K562 (cell line): Measurements from ENCODE around the gene CALML3. TPM values are rescaled to one million over a fixed set of nuclear protein-coding genes. Genes with fewer than 3 reads are reported as not detected.

ENCODE experiments used
- ATAC-seq: fragments of 200-7000 bp; cut with Tn5 transposase; 3 replicates; pipeline ENCODE4 v1.9.1; 2020; ENCODE audit warnings: moderate library complexity
- BruUV-seq: library from RNA; stranded (reverse); fragments of 400-500 nt; replicated peaks from 2 replicates; lab custom pipeline; 2021; lab: Mats Ljungman, UMichigan
- CTCF ChIA-PET: fragments of 300-600 bp; formaldehyde crosslinking; extraction: SDS; loops from one replicate; lab custom pipeline; 2021; ENCODE audit warnings: low intra/inter-chr PET ratio; lab: Yijun Ruan, JAX
- POLR2A ChIA-PET: fragments of 300-600, 350-650 bp; sonication (Branson Sonifier 250); formaldehyde crosslinking; extraction: SDS; loops from one replicate; lab custom pipeline; 2021; ENCODE audit warnings: antibody characterized with exemption, inconsistent platforms; lab: Yijun Ruan, JAX
- DNase-seq, 4 experiments: peaks; one replicate each; pipeline versions ENCODE4 v3.0.0 to v3.0.0-alpha.2; 2011 to 2018; ENCODE audit warnings: low spot score in 3 of 4, mixed read lengths in 3 of 4; ENCODE audit errors: extremely low read depth in 1 of 4
- FAIRE-seq: peaks from 2 replicates; lab custom pipeline; 2011; peaks lifted over from hg19 to GRCh38; lab: Jason Lieb, UNC
- H2AFZ ChIP-seq: 2 replicates; pipeline ENCODE4 v1.6.0; 2011; ENCODE audit warnings: low read depth, low read length, control low read depth, inconsistent platforms
- H3K27ac ChIP-seq: fragments of 200-600 bp; 3 replicates; pipeline ENCODE4 v1.8.0; 2011; ENCODE audit warnings: low read depth, mild to moderate bottlenecking, control low read depth, inconsistent platforms, low read length, moderate library complexity, mixed read lengths; ENCODE audit errors: extremely low read depth
- H3K27me3 ChIP-seq, 2 experiments: fragments of 300-600 bp in 1 of 2; 2 replicates in 1 of 2; 3 replicates in 1 of 2; pipeline versions ENCODE4 v1.6.0 to v1.8.0; 2011; ENCODE audit warnings: inconsistent platforms in 2 of 2, low read length in 2 of 2, mild to moderate bottlenecking in 1 of 2, mixed read lengths in 1 of 2, moderate library complexity in 1 of 2; ENCODE audit not compliant: control insufficient read depth in 2 of 2, insufficient read depth in 2 of 2
- H3K36me3 ChIP-seq: fragments of 300-600 bp; 3 replicates; pipeline ENCODE4 v1.8.0; 2011; ENCODE audit warnings: mild to moderate bottlenecking, low read length, inconsistent platforms; ENCODE audit not compliant: control insufficient read depth, insufficient read depth
- H3K4me1 ChIP-seq, 2 experiments: fragments of 200-600 bp in 1 of 2; replicated peaks in 1 of 2; 2 replicates in 1 of 2; 3 replicates in 1 of 2; pipeline versions ENCODE4 v1.5.1 to v1.8.0; 2011; ENCODE audit warnings: inconsistent platforms in 2 of 2, low read length in 2 of 2, mild to moderate bottlenecking in 1 of 2, mixed read lengths in 1 of 2, moderate library complexity in 1 of 2; ENCODE audit not compliant: control insufficient read depth in 2 of 2, insufficient read depth in 2 of 2
- H3K4me2 ChIP-seq: 2 replicates; pipeline ENCODE4 v1.6.1; 2011; ENCODE audit warnings: low read length, control low read depth, inconsistent platforms, mixed read lengths; ENCODE audit not compliant: insufficient read depth
- H3K4me3 ChIP-seq: fragments of 200-600 bp; sonication (generic), shearing (Covaris generic); 2 replicates; pipeline ENCODE4 v1.5.1; 2016; ENCODE audit warnings: control low read depth, inconsistent platforms
- H3K79me2 ChIP-seq: fragments of 200-600 bp; 3 replicates; pipeline ENCODE4 v1.8.0; 2011; ENCODE audit warnings: low read length, inconsistent platforms; ENCODE audit not compliant: control insufficient read depth, insufficient read depth
- H3K9ac ChIP-seq, 2 experiments: 2 replicates each; pipeline versions ENCODE4 v1.6.0 to v1.6.1; 2011; ENCODE audit warnings: low read depth in 2 of 2, low read length in 2 of 2, control low read depth in 1 of 2, inconsistent platforms in 1 of 2, mild to moderate bottlenecking in 1 of 2, mixed read lengths in 1 of 2; ENCODE audit not compliant: insufficient read depth in 1 of 2
- H3K9me1 ChIP-seq: one replicate; pipeline ENCODE4 v1.6.0; 2011; ENCODE audit warnings: inconsistent platforms, mild to moderate bottlenecking, low read length, moderate library complexity; ENCODE audit not compliant: control insufficient read depth, insufficient read depth
- H3K9me3 ChIP-seq: replicated peaks from 2 replicates; pipeline ENCODE4 v1.5.1; 2011; ENCODE audit warnings: low read depth, low read length, inconsistent platforms; ENCODE audit not compliant: control insufficient read depth, insufficient read depth
- H4K20me1 ChIP-seq: replicated peaks from 2 replicates; pipeline ENCODE4 v1.6.1; 2011; ENCODE audit warnings: low read length, inconsistent platforms, mixed read lengths; ENCODE audit not compliant: control insufficient read depth, insufficient read depth
- CBFB ChIP-seq: sonication (generic); formaldehyde crosslinking; IDR thresholded peaks from 2 replicates; pipeline ENCODE4 v1.4.0; 2020; ENCODE audit warnings: mild to moderate bottlenecking, missing genetic modification reagents
- CSDE1 ChIP-seq, 2 experiments: fragments of 450-650 bp; IDR thresholded peaks; 2 replicates each; pipeline ENCODE4 v1.6.1; 2016; ENCODE audit warnings: mild to moderate bottlenecking in 1 of 2
- EP300 ChIP-seq: IDR thresholded peaks from 2 replicates; pipeline ENCODE4 v1.6.1; 2012; ENCODE audit warnings: low read length, improper control_type of control experiment
- KAT7 ChIP-seq: sonication (generic); formaldehyde crosslinking; IDR thresholded peaks from 2 replicates; pipeline ENCODE4 v1.8.0; 2022; ENCODE audit warnings: missing genetic modification reagents, mild to moderate bottlenecking, borderline replicate concordance
- LCOR ChIP-seq: sonication (generic); formaldehyde crosslinking; IDR thresholded peaks from 2 replicates; pipeline ENCODE4 v1.8.0; 2022; ENCODE audit warnings: mild to moderate bottlenecking, missing genetic modification reagents
- MCM5 ChIP-seq: fragments of 450-650 bp; IDR thresholded peaks from 2 replicates; pipeline ENCODE4 v1.6.1; 2016; ENCODE audit warnings: low read depth
- MITF ChIP-seq: IDR thresholded peaks from 2 replicates; pipeline ENCODE4 v1.6.1; 2014; ENCODE audit warnings: antibody characterized with exemption
- MTA2 ChIP-seq: fragments of 450-650 bp; IDR thresholded peaks from 2 replicates; pipeline ENCODE4 v1.6.1; 2016; ENCODE audit warnings: low read depth
- POLR2AphosphoS2 ChIP-seq: IDR thresholded peaks from 2 replicates; pipeline ENCODE4 v1.6.1; 2012; ENCODE audit warnings: low read length, improper control_type of control experiment
- POLR2G ChIP-seq: fragments of 200-400 bp; formaldehyde crosslinking; IDR thresholded peaks from 2 replicates; pipeline ENCODE4 v1.6.1; 2017; ENCODE audit warnings: low read depth, mild to moderate bottlenecking, antibody characterized with exemption, low read length, moderate library complexity
- RBBP5 ChIP-seq: fragments of 200-600 bp; sonication (generic); IDR thresholded peaks from 2 replicates; pipeline ENCODE4 v1.6.1; 2012; ENCODE audit warnings: borderline replicate concordance, mild to moderate bottlenecking, low read length, control low read depth, inconsistent platforms; ENCODE audit not compliant: insufficient read depth, poor library complexity, severe bottlenecking
- RUNX1 ChIP-seq: sonication (generic); IDR thresholded peaks from 2 replicates; pipeline ENCODE4 v1.6.1; 2016; ENCODE audit warnings: antibody characterized with exemption, low read depth
- TSC22D4 ChIP-seq: fragments of 450-650 bp; IDR thresholded peaks from 2 replicates; pipeline ENCODE4 v1.6.1; 2016; ENCODE audit warnings: missing genetic modification characterization, missing biosample characterization, control low read depth
- TSHZ1 ChIP-seq: fragments of 250-450 bp; sonication (Bioruptor Pico); IDR thresholded peaks from 2 replicates; pipeline ENCODE4 v1.4.0; 2020; ENCODE audit warnings: mild to moderate bottlenecking, moderate library complexity
- ZBTB9 ChIP-seq: fragments of 450-650 bp; formaldehyde crosslinking; IDR thresholded peaks from 2 replicates; pipeline ENCODE4 v1.4.0; 2020; ENCODE audit warnings: mild to moderate bottlenecking, moderate library complexity
- ZNF175 ChIP-seq: fragments of 200-800 bp; sonication (Bioruptor generic); IDR thresholded peaks from 2 replicates; pipeline ENCODE4 v1.6.1; 2016; ENCODE audit warnings: low read depth, mild to moderate bottlenecking, missing genetic modification characterization, missing compliant biosample characterization
- ZNF311 ChIP-seq: fragments of 250-450 bp; sonication (Bioruptor Pico); IDR thresholded peaks from 2 replicates; pipeline ENCODE4 v1.4.0; 2020; ENCODE audit warnings: mild to moderate bottlenecking, moderate library complexity
- WGBS: fragments of 100-300 bp; shearing (Covaris generic); methylation state at CpG from one replicate; pipeline ENCODE4 v1.1.6; 2016; ENCODE audit warnings: low coverage, mixed read lengths; ENCODE audit not compliant: insufficient coverage; ENCODE audit errors: missing lambda C conversion rate; 5-methylcytosine and 5-hydroxymethylcytosine counted together
- in situ Hi-C: fragments of 300-500 bp; cut with MboI; formaldehyde crosslinking; loops from 4 replicates; pipeline ENCODE4 v1.15.0; 2018; ENCODE audit warnings: inconsistent platforms, mixed read lengths
- intact Hi-C: fragments of 100-400 bp; cut with micrococcal nuclease; formaldehyde crosslinking; loops from 2 replicates; pipeline ENCODE4 v1.14.2; 2022
- polyA plus RNA-seq, 8 experiments: library from polyadenylated mRNA; depleted of rRNA in 4 of 8; stranded (reverse) in 5 of 8; unstranded in 3 of 8; fragments of >200 nt; fragmentation: Nextera tagmentation in 2 of 8; fragmentation: Illumina TruSeq in 1 of 8; extraction: Ambion mirVana in 2 of 8; extraction: Trizol in 1 of 8; gene quantifications; 2 replicates each; pipeline versions ENCODE4 v1.2.1 to v1.2.3, GENCODE V29; 2011 to 2014; ENCODE audit warnings: inconsistent platforms in 1 of 8, missing spikeins in 1 of 8
- total RNA-seq, 7 experiments: library from RNA; depleted of rRNA in 6 of 7; stranded (reverse); fragments of >200 nt in 6 of 7; fragmentation: Illumina TruSeq in 2 of 7; extraction: Trizol in 2 of 7; gene quantifications; 2 replicates each; pipeline versions ENCODE4 v1.2.1 to v1.2.3, GENCODE V29; 2011 to 2021; ENCODE audit warnings: low replicate concordance in 1 of 7

Gene CALML3
- total and polyA plus RNA-seq, 9 of the 15 experiments (the other 6 are each of a cell fraction or from before 2014, with no cell fraction given), result not detected

GRCh38 chr10:5534051-5534821, 9.5 kb downstream of the CALML3 start:
- Histone ChIP-seq H3K4me2 (no peak overlapping the region), H3K9me3 (no peaks in the 10 kb centered on the region), H3K79me2 (no peaks in the 10 kb centered on the region), H3K4me1 (peaks cover 10 to 14% of the 10 kb centered on the region in 2 experiments), H3K9ac (no peak overlapping the region), H2AFZ (peak overlapping the region; percentile 38; the same call in 1 of the 2 replicates), H3K27me3 (no peaks in the 10 kb centered on the region), H3K27ac (no peak overlapping the region), H3K36me3 (no peaks in the 10 kb centered on the region), H3K4me3 (no peak overlapping the region), H3K9me1 (no peaks in the 10 kb centered on the region), H4K20me1 (no peaks in the 10 kb centered on the region)
- BruUV-seq, result no TSS peak
- ATAC-seq, result no peak
- POLR2A ChIA-PET, result interaction anchor here (0.9 kb wide), 2 partner anchors 15 to 23 kb away, joined by 3 to 5 read pairs; no protein-coding TSS in a partner anchor
- intact Hi-C loops (no loop called here), in situ Hi-C loops (no loop called here)
- WGBS, result 57% methylated on average over 37 of the region's 38 CpGs
- no peak for DNase-seq
- no peak for FAIRE-seq
- CTCF ChIA-PET, result no interaction called here
- TF ChIP-seq MITF (no peak), MCM5 (no peak), KAT7 (CRISPR knock-in tag) (no peak), CSDE1 (IDR thresholded peaks at IDR 0.05) (no peak), LCOR (CRISPR knock-in tag) (no peak), ZNF175 (CRISPR knock-in tag) (no peak), ZBTB9 (CRISPR knock-in tag) (no peak), EP300 (no peak), ZNF311 (CRISPR knock-in tag) (no peak), TSC22D4 (tag) (no peak), RBBP5 (no peak), POLR2G (no peak), RUNX1 (no peak), POLR2AphosphoS2 (no peak), MTA2 (no peak), TSHZ1 (CRISPR knock-in tag) (no peak), CBFB (CRISPR knock-in tag) (no peak)
